GM18870 (cell line): ENCODE results near the gene DCXR.
"Not testable (repeated sequence)": the region's sequence is repeated elsewhere in the genome, so short reads cannot be mapped to it uniquely, and the experiment has no call there.

Experiments
- ATAC-seq: cut with Tn5 transposase; IDR thresholded peaks from one replicate; pipeline ENCODE4 v1.9.1; 2021; ENCODE audit warnings: moderate library complexity; ENCODE audit not compliant: unreplicated experiment

Gene DCXR

GRCh38 chr17:82042649-82043048 lies 5.2 kb upstream of the DCXR start:
- no peak for ATAC-seq

DNA sequence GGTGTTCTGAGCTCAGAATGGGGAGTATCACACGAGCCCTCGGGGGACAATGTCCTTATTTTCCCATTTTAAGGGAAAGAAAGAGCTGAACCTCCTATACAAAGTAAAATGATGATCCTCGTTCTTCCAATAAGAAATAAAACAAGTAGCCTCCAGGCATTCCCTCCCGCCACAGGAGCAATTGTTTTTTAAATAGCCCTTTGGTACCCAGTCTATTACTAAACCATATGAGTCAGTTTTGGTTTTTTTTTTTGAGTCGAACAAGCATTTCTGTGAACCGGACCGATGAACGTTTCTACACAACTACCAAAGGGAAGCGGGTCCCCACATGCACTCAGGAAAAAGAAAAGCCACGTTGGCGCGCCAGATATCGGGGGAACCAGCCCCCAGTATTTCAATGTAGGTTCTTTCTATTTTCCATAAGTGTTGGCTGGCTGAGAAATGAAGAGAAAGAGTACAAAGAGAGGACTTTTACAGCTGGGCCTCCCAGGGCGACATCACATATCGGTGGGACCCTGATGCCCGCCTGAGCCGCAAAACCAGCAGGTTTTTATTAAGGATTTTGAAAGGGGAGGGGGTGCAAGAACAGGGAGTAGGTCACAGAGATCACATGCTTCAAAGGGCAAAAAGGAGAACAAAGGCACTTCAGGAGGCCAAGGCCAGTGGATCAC lies 3.8 kb upstream of the DCXR start:
- no peak for ATAC-seq

GRCh38 chr17:82039695-82040299 lies 2.3 kb upstream of the DCXR start:
- no peak for ATAC-seq

DNA sequence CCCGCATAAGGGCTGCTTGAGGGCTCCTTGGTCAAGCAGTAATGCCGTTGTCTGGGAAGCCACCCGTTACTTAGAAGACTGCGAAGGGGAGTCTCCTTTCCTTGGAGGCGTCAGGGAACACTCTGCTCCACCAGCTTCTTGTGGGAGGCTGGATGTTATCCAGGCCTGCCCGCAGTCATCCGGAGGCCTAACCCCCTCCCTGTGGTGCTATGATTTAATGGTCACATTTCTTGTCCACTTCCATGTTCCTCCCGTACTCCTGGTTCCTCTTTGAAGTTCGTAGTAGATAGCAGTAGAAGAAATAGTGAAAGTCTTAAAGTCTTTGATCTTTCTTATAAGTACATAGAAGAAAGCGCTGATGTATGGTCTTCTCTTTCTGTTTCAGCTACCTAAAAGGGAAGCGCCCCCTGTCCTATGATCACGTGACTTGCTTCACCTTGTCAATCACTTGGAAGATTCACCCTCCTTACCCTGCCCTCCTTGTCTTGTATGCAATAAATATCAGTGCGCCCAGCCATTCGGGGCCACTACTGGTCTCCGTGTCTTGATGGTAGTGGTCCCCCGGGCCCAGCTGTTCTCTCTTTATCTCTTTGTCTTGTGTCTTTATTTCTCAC lies 1.4 kb upstream of the DCXR start:
- not testable (repeated sequence) for ATAC-seq

DNA sequence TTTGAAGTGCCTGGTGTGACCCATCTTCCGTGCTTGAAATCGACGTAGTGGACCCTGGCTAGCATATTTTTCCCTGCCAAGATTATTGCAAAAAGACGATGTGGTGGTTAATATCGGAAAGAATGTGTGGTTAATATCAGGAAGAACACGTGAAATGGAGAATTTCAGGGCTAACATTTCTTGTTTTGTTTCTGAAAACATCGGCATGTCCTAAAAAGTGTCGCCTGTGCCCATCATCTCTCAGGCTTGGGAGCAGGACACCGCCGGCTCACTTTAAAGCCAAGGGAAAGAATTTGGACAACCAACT lies 345 bp upstream of the DCXR start:
- ATAC-seq, result no peak

DNA sequence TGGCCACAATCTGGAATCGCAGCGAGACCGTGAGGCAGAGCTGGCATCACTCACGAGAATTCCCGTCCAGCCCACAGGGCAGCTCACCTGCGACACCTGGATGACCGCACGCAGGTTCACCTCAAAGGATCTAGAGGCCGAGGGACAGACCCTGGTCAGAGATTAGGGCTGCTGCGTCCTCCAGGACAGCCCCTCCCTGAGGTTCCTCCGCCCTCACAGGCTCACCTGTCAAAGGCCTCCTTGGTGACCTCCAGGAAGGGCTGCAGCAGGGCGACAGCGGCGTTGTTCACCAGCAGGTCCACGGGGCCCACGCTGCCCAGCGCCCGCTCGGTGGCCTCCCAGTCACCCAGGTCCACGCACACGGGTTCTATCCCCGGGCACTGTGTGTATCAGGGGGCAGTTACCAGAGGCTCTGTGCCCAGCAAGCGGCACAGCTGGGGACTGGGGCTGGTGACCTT lies 834 bp downstream of the DCXR start:
- ATAC-seq, result peak; percentile 13

GRCh38 chr17:82035956-82036633 lies 1.4 kb downstream of the DCXR start:
- ATAC-seq, result no peak

- no peak for ATAC-seq
Measured at GRCh38 chr17:82035488-82035887, 2.0 kb downstream of the DCXR start.

DNA sequence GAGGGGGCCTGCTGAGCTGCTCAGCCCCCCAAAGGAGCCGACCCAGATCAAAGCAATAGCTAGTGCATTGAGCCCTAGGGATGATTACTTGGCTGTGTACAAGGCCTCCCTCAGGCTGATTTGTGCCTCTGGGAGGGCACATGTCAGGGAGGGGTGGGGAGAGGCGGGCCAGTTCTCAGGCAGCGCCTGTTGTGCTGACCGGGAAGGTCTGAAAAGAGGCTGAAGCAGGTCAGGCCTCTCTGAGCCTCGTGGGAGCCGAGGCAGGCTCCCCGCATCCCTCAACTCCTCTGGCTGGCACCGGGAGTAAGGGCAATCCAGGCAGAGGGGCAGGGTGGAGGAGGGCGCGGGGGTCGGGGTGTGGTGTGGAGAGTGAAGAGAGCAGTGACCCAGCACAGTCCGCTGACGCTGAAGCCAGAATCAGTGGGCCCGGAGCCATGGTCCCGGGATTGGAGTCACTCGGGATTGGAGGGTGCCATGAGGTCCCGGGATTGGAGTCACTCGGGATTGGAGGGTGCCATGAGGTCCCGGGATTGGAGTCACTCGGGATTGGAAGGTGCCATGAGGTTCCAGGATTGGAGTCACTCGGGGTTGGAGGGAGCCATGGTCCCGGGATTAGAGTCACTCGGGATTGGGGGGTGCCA lies 3.0 kb downstream of the DCXR start:
- no peak for ATAC-seq

DNA sequence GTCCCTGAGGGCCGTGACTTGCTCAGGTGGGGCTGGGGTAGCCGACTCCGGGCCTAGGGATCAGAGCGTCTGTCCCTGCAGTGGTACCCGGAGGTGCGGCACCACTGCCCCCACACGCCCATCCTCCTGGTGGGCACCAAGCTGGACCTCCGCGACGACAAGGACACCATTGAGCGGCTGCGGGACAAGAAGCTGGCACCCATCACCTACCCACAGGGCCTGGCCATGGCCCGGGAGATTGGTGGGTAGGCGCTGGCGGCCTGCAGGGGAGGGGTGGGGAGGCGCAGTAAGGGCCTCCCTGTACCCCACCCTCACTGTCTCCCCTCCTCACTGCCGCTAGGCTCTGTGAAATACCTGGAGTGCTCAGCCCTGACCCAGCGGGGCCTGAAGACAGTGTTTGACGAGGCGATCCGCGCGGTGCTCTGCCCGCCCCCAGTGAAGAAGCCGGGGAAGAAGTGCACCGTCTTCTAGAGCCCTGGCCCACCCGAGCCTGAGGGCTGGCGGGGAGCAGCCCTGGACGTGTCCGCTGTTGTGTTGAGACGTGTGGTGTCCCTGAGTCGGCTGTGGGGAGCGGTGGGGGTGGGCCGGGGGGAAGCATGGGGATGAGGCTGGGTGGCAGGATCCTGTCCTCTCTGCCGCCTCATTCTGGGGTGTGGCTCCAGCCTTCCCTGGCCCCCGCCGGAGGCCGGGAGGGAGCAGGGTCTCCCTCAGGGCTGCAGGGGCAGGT lies 4.0 kb downstream of the DCXR start:
- ATAC-seq, result no peak

- ATAC-seq, result no peak
Measured at GRCh38 chr17:82031885-82032627, 5.4 kb downstream of the DCXR start.

DNA sequence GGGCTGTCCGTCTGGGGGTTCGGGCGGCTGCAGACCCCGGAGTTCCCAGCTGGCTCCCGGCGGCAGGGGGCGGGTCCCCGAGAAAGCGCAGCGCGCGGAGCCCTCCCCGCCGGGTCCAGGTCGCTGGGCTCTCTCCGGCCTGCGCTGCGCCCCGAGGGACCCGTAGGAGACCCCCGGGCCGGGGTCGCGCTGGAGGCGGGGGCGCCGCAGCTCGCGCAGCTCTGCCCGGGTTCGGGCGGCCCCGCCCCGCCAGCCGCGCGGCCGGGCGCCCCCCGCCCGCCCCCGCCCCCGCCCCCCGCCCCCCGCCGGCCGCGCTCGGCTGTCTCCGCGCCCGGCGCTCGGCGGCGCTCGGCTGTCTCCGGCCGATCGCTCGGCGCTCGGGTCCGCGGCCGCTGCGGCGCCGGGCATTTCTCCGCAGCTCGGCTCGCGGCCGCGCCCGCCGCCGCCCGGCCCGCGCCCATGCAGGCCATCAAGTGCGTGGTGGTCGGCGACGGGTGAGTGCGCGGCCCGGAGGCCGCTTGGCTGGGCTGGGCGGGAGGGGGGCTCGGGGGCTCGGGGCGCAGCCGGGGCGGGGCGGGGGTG lies 6.1 kb downstream of the DCXR start, which contains the start of gene RAC3:
Gene RAC3, plus strand, starts transcription at position 376 of the 582 bp plus-strand sequence. Its CDS starts 84 bp downstream, at position 460.
- ATAC-seq, result no peak

- ATAC-seq, result no peak
Measured at GRCh38 chr17:82030470-82031302, 6.8 kb downstream of the DCXR start.

GRCh38 chr17:82029990-82030469 lies 7.5 kb downstream of the DCXR start:
- ATAC-seq, result no peak

- no peak for ATAC-seq
Measured at GRCh38 chr17:82029391-82029790, 8.1 kb downstream of the DCXR start.

DNA sequence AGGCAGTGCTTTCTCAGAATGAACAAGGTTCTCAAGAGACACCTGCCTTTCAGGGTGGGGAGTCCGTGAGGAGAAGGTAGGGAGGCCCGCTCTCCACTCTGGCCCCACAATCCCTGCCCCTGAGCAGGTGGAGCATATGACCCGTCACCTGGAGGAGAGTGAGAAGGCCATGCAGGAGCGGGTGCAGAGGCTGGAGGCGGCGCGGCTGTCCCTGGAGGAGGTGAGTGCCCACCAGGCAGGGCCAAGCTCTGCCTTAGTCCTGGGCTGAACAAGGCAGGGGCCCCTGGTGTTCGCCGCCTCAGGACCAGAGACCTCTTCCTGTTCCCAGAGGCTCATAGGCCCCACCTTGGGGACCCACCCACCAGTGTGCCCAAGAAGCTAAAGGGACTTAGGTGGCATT lies 8.5 kb downstream of the DCXR start:
- ATAC-seq, result no peak

GRCh38 chr17:82028246-82028645 lies 9.3 kb downstream of the DCXR start:
- ATAC-seq, result no peak

DNA sequence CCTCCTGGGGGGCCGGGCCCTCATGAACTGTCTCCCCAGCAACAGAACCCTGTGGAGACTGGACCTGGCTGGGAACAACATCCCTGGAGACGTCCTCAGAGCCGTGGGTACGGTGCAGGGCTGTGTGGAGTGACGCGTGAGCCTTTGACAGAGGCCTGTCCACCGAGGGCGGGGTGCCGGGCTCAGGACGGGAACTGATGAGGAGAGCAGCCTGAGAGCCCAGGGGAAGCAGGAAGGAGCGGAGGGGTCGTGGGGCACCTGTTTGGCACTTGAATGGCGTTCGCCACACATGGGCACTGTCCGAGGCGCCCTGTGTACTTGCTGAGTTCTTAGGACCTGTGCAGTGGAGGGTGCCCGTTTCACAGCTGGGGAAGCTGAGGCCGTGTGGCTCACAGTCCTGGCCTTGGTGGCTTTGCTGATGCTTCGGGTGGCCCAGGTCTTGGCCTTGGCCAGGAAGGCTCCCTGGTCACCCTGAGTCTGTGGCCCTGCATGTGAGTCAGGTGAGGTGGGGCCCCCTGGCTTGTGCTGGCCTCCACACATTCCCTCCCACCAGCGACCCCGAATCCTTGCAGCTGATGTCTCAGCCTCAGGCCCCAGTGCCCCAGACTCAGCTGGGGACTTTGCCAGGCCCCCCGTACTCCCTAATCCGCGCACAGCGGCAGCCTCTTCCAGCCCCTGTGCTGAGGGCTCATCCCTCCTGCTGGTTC lies 11.9 kb downstream of the DCXR start:
- ATAC-seq, result no peak
